Right lobe of liver (tissue), 6 donors: ENCODE data around the gene VPS8. TPM values are rescaled to one million over a fixed set of nuclear protein-coding genes. Genes with fewer than 3 reads are reported as not detected.

Experiments used
- ATAC-seq, 4 donors: fragments of 200-7000 bp; cut with Tn5 transposase; one replicate each; pipeline ENCODE4 v1.9.1; 2020; ENCODE audit warnings: mild to moderate bottlenecking in 4 of 4, moderate library complexity in 4 of 4
- DNase-seq, 3 donors: peaks; one replicate each; pipeline ENCODE4 v3.0.0-alpha.2; 2020
- H3K27ac ChIP-seq, 3 donors: fragments of 200-600 bp; one replicate each; pipeline ENCODE4 v1.8.0; 2022
- H3K27me3 ChIP-seq, 2 donors: fragments of 200-600 bp; one replicate each; pipeline ENCODE4 v1.8.0; 2022
- H3K36me3 ChIP-seq, 4 donors: fragments of 200-600 bp; sonication (generic) in 1 of 4; one replicate each; pipeline versions ENCODE4 v1.5.1 to v1.8.0; 2017 to 2022; ENCODE audit warnings: control low read depth in 1 of 4
- H3K4me1 ChIP-seq, 4 donors: fragments of 200-600 bp; sonication (generic) in 1 of 4; one replicate each; pipeline versions ENCODE4 v1.5.1 to v1.8.0; 2017 to 2022; ENCODE audit warnings: control low read depth in 1 of 4
- H3K4me3 ChIP-seq, 3 donors: fragments of 200-600 bp; one replicate each; pipeline ENCODE4 v1.8.0; 2022
- H3K9me3 ChIP-seq, 4 donors: fragments of 200-600 bp; sonication (generic) in 1 of 4; one replicate each; pipeline versions ENCODE4 v1.5.1 to v1.8.0; 2017 to 2022; ENCODE audit warnings: control low read depth in 1 of 4
- POLR2A ChIP-seq: fragments of 450-650 bp; IDR thresholded peaks from one replicate; pipeline ENCODE4 v1.6.1; 2017; ENCODE audit warnings: antibody characterized with exemption, mild to moderate bottlenecking
- WGBS: methylation state at CpG from one replicate; pipeline ENCODE4 v1.1.6; 2018; ENCODE audit warnings: low coverage, low lambda C conversion rate; ENCODE audit not compliant: insufficient coverage; ENCODE audit errors: missing lambda C conversion rate; 5-methylcytosine and 5-hydroxymethylcytosine counted together
- intact Hi-C, 2 donors: fragments of 100-400 bp; cut with DNase I; formaldehyde crosslinking; loops; one replicate each; pipeline versions ENCODE4 v1.11.2 to v1.14.1; 2022
- total RNA-seq, 6 experiments: library from RNA; depleted of rRNA in 2 of 6; stranded (reverse); fragments of >200 nt in 2 of 6; fragmentation: NEBNext Ultra II Directional in 3 of 6; extraction: Animal tissue kit (Norgen Biotek cat#: 25700) in 3 of 6; gene quantifications; one replicate each; pipeline versions ENCODE4 v1.1.0 to v1.2.4, GENCODE V29; 2016 to 2023
- TF ChIP-seq, protein P1 (sequence below), 4 donors: fragments of 200-600 bp in 3 of 4; fragments of 450-650 bp in 1 of 4; IDR thresholded peaks; one replicate each; pipeline versions ENCODE4 v1.5.1 to v1.8.0; 2016 to 2022; ENCODE audit warnings: antibody characterized with exemption in 4 of 4, mild to moderate bottlenecking in 2 of 4
- donor health status: DM: no; HTN: yes; CAD: no.
- donor health status: DM: no; HTN: no; CAD: no.
- donor health status: DM: no; HTN: no; CAD: no.
- donor health status: DM: no; HTN: yes; CAD: no.
- donor health status: DM: no; HTN: yes; CAD: no.

The VPS8 gene
- total RNA-seq, 6 experiments from 2014 or later, result 20.4 to 24.5 (median 21.3) TPM

DNA sequence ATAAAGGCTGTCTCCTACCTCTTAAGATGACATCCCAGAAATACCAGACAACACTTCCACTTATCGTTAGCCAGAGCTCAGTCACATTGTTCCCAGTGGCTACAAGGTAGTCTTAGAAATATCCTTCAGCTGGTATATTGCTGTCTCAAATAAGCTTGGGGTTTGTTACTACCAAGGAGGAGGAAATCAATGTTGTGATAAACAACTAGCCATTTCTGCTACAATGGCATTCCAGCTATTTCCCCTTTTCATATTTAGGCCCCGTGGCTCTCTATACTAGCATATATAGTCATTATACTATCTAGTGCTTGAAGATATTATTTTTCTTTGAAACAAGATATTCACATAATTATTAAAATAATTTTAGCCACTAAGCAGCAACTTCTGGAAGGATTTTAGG, 56.5 kb downstream of the VPS8 start:
- intact Hi-C loops, result no loop called here
- H3K4me3 ChIP-seq, result no peak overlapping the region
- no peak overlapping the region for H3K27ac ChIP-seq
- peaks cover 0 to 21% (median 0%) of the 10 kb centered on the region in 4 donors for H3K36me3 ChIP-seq
- ATAC-seq (peak in 1 of 4 donors; percentile 14), DNase-seq (no peak)
- no peaks in the 10 kb centered on the region for H3K9me3 ChIP-seq
- H3K27me3 ChIP-seq, result no peaks in the 10 kb centered on the region
- no peaks in the 10 kb centered on the region for H3K4me1 ChIP-seq
- WGBS, result 64% methylated on average over 1 of the region's 2 CpGs
- TF ChIP-seq POLR2A, result no peak
- TF ChIP-seq, protein P1, sequence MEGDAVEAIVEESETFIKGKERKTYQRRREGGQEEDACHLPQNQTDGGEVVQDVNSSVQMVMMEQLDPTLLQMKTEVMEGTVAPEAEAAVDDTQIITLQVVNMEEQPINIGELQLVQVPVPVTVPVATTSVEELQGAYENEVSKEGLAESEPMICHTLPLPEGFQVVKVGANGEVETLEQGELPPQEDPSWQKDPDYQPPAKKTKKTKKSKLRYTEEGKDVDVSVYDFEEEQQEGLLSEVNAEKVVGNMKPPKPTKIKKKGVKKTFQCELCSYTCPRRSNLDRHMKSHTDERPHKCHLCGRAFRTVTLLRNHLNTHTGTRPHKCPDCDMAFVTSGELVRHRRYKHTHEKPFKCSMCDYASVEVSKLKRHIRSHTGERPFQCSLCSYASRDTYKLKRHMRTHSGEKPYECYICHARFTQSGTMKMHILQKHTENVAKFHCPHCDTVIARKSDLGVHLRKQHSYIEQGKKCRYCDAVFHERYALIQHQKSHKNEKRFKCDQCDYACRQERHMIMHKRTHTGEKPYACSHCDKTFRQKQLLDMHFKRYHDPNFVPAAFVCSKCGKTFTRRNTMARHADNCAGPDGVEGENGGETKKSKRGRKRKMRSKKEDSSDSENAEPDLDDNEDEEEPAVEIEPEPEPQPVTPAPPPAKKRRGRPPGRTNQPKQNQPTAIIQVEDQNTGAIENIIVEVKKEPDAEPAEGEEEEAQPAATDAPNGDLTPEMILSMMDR (IDR thresholded peaks at IDR 0.05), result no peak

DNA sequence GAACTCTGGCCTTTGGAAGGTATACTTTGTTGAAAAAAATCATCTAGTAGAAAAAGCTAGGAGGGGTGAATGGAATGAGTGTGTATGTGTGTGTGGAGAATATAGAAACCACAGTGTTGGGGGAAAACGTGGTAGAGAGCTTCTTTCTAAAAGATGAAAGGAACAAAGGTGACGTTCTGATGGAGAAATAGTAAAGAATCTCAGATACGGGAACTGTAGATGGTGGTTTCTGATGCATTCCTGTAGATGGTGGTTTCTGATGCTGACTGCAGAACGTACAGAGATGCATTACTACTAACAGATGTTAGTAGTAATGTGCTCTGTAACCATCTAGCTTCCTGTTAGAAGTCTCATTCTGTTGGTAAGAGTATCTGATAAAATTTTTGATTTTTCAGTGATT, 60.2 kb downstream of the VPS8 start:
- TF ChIP-seq, protein P1 (IDR thresholded peaks at IDR 0.05), result no peak
- no peak for TF ChIP-seq POLR2A
- Histone ChIP-seq H3K4me1 (no peaks in the 10 kb centered on the region), H3K9me3 (no peaks in the 10 kb centered on the region), H3K27me3 (no peaks in the 10 kb centered on the region), H3K27ac (no peak overlapping the region), H3K36me3 (peaks cover 0 to 10% (median 0%) of the 10 kb centered on the region in 4 donors), H3K4me3 (no peak overlapping the region)
- 52% methylated on average over 4 of the region's 4 CpGs for WGBS
- intact Hi-C loops, result loop anchor here in 1 of 2 donors (10.0 kb wide), 1 partner anchor 313 kb away; no protein-coding TSS in a partner anchor
- DNase-seq (no peak), ATAC-seq (no peak)

DNA sequence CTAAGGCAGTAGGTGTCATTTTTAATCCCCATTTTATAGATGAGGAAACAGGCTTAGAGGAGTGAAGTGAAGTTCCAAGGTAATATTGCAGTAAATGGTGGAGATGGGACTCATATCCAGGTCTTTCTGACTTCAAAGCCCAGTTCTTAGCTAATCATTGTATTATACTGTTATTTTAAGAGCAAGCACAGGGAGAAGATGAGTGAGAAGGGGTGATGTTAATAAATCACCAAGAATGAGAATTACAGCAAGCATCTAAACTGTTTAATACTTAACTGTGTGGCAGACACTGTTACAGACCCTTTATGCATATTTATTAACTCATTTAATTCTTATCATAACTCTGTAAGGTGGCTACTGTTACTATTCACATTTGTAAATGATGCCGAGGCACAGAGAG, 61.2 kb downstream of the VPS8 start:
- Histone ChIP-seq H3K4me3 (no peak overlapping the region), H3K27ac (no peak overlapping the region), H3K9me3 (no peaks in the 10 kb centered on the region), H3K36me3 (peaks cover 0 to 7% (median 0%) of the 10 kb centered on the region in 4 donors), H3K4me1 (no peaks in the 10 kb centered on the region), H3K27me3 (no peaks in the 10 kb centered on the region)
- intact Hi-C loops, result loop anchor here in 1 of 2 donors (10.0 kb wide), 1 partner anchor 312 kb away; no protein-coding TSS in a partner anchor
- 89% methylated on average over 1 of the region's 1 CpG for WGBS
- DNase-seq, result no peak
- no peak for ATAC-seq
- TF ChIP-seq POLR2A, result no peak
- TF ChIP-seq, protein P1 (IDR thresholded peaks at IDR 0.05), result no peak

DNA sequence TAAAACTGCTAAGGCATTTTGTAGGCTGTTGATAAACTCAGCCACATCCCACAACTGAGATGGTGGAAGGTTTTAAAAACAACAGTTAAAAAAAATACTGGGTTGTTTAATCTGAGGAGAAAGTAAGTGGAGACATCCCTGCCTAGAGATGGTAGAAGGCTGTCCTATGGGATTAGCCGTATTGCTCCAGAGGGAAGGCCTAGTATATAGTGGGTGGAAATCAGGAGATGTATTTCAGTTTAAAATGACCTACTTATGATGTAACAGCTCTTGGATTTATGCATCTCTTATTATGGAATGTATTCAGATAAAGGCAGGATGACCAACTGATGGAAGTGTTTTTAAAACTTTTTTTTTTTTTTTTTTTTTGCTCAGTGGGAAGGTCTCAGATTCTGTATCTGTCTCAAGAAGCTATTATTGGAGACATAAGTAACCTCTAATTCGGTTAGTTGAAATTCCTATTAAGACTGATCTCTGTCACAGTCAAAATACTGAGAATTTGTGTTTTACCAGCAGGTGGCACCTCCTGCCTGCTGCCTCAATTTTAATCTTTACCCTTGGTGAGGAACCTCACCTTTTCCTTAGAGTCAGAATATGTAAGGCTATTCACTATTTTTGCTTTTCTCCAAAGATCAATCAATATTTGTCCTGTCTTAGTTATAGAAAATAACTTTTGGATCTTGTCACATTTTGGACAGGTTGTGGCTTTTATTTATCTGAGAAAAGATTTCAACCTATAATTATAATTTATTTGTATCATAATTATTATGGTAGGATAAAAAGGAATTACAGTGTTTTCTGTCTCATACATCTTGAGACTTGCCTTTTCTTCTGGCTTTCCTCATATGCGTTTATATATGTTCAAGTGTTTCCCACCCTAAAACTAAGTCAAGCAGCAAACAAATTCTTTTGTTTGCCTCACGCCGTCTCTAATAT, 63.0 kb downstream of the VPS8 start:
- TF ChIP-seq POLR2A, result no peak
- TF ChIP-seq, protein P1 (IDR thresholded peaks at IDR 0.05), result peak; percentile 55 to 65 (median 62)
- H3K4me3 ChIP-seq, result no peak overlapping the region
- peak; percentile 63 to 76 (median 68) for ATAC-seq
- intact Hi-C loops, result loop anchor here (5.0 to 10.0 kb wide), 2 partner anchors 302 to 310 kb away; no protein-coding TSS in a partner anchor
- no peaks in the 10 kb centered on the region for H3K27me3 ChIP-seq
- H3K9me3 ChIP-seq, result no peaks in the 10 kb centered on the region
- DNase-seq, result no peak
- no peak overlapping the region for H3K27ac ChIP-seq
- WGBS, result 71% methylated on average over 5 of the region's 5 CpGs
- no peaks in the 10 kb centered on the region for H3K4me1 ChIP-seq
- H3K36me3 ChIP-seq, result peaks cover 0 to 12% (median 0%) of the 10 kb centered on the region in 4 donors
